BJ (cell line): ENCODE measurements around the gene OMA1. TPM values are rescaled to one million over a fixed set of nuclear protein-coding genes. Genes with fewer than 3 reads are reported as not detected.

ENCODE experiments used
- CTCF ChIA-PET: fragments of 350-600 bp; formaldehyde crosslinking; extraction: SDS; loops from one replicate; lab custom pipeline; 2021; ENCODE audit warnings: antibody characterized with exemption, inconsistent platforms; lab: Yijun Ruan, JAX
- POLR2A ChIA-PET: fragments of 300-600 bp; sonication (Branson Sonifier 250); formaldehyde crosslinking; extraction: SDS; loops from one replicate; lab custom pipeline; 2021; ENCODE audit warnings: antibody characterized with exemption; lab: Charles Lee
- DNase-seq: peaks from one replicate; pipeline ENCODE4 v3.0.0-alpha.2; 2011; ENCODE audit warnings: low read depth
- H3K27me3 ChIP-seq: 2 replicates; pipeline ENCODE4 v1.6.0; 2011; ENCODE audit warnings: low read length; ENCODE audit not compliant: control insufficient read depth, insufficient read depth
- H3K36me3 ChIP-seq: 2 replicates; pipeline ENCODE4 v1.5.1; 2011; ENCODE audit warnings: low read length; ENCODE audit not compliant: control insufficient read depth, insufficient read depth
- H3K4me3 ChIP-seq: 2 replicates; pipeline ENCODE4 v1.5.1; 2011; ENCODE audit warnings: low read depth, mild to moderate bottlenecking, control low read depth, low read length
- CTCF ChIP-seq: IDR thresholded peaks from 2 replicates; pipeline ENCODE4 v1.5.1; 2011; ENCODE audit warnings: low read depth, mild to moderate bottlenecking, control low read depth, inconsistent platforms, low read length, moderate library complexity; ENCODE audit not compliant: insufficient read depth
- polyA plus RNA-seq: library from polyadenylated mRNA; depleted of rRNA; stranded (reverse); fragments of >200 nt; gene quantifications from 2 replicates; pipeline ENCODE4 v1.2.3, GENCODE V29; 2011

The OMA1 gene
- polyA plus RNA-seq, 1 experiment, result 8.4 TPM

- H3K27me3 ChIP-seq, result no peaks in the 10 kb centered on the region
- POLR2A ChIA-PET, result no interaction called here
- CTCF ChIA-PET, result no interaction called here
- H3K4me3 ChIP-seq, result no peak overlapping the region
- DNase-seq, result no peak
- H3K36me3 ChIP-seq, result no peaks in the 10 kb centered on the region
- TF ChIP-seq CTCF, result no peak
Observed at GRCh38 chr1:58481962-58482361, 64.6 kb downstream of the OMA1 start.

- no peak for DNase-seq
- ChIA-PET CTCF (no interaction called here), POLR2A (no interaction called here)
- TF ChIP-seq CTCF, result no peak
- Histone ChIP-seq H3K4me3 (no peak overlapping the region), H3K27me3 (no peaks in the 10 kb centered on the region), H3K36me3 (no peaks in the 10 kb centered on the region)
Observed at GRCh38 chr1:58480191-58480590, 66.3 kb downstream of the OMA1 start.

GRCh38 chr1:58477390-58477789, 69.1 kb downstream of the OMA1 start:
- TF ChIP-seq CTCF, result no peak
- Histone ChIP-seq H3K4me3 (no peak overlapping the region), H3K36me3 (no peaks in the 10 kb centered on the region), H3K27me3 (no peaks in the 10 kb centered on the region)
- DNase-seq, result no peak
- POLR2A ChIA-PET, result no interaction called here
- CTCF ChIA-PET, result no interaction called here

- Histone ChIP-seq H3K4me3 (no peak overlapping the region), H3K36me3 (no peaks in the 10 kb centered on the region), H3K27me3 (no peaks in the 10 kb centered on the region)
- ChIA-PET POLR2A (no interaction called here), CTCF (no interaction called here)
- no peak for DNase-seq
- TF ChIP-seq CTCF, result no peak
Observed at GRCh38 chr1:58476179-58476578, 70.3 kb downstream of the OMA1 start.

GRCh38 chr1:58469476-58469875, 77.0 kb downstream of the OMA1 start:
- no peaks in the 10 kb centered on the region for H3K36me3 ChIP-seq
- CTCF ChIA-PET, result interaction anchor here (1.0 to 1.5 kb wide), 3 partner anchors 13 to 45 kb away, joined by 3 read pairs; no protein-coding TSS in a partner anchor
- H3K27me3 ChIP-seq, result no peaks in the 10 kb centered on the region
- no peak overlapping the region for H3K4me3 ChIP-seq
- POLR2A ChIA-PET, result no interaction called here
- DNase-seq, result no peak
- no peak for TF ChIP-seq CTCF
